GM12891 (cell line): ENCODE data around the gene PPM1F.

Experiments used
- PAX5 ChIP-seq: IDR thresholded peaks from 2 replicates; pipeline ENCODE4 v1.6.1; 2011; ENCODE audit warnings: low read length, moderate library complexity, mild to moderate bottlenecking; ENCODE audit not compliant: insufficient read depth, severe bottlenecking
- POLR2A ChIP-seq: IDR thresholded peaks from 2 replicates; pipeline ENCODE4 v1.6.1; 2011; ENCODE audit warnings: low read depth, low read length, control low read depth
- POLR2AphosphoS5 ChIP-seq: IDR thresholded peaks from 2 replicates; pipeline ENCODE4 v1.6.1; 2011; ENCODE audit warnings: low read depth, low read length, control low read depth
- SPI1 ChIP-seq: IDR thresholded peaks from 2 replicates; pipeline ENCODE4 v1.6.1; 2011; ENCODE audit warnings: low read depth, low read length, control low read depth
- TAF1 ChIP-seq: IDR thresholded peaks from 2 replicates; pipeline ENCODE4 v1.6.1; 2011; ENCODE audit warnings: low read depth, low read length, control low read depth

- TF ChIP-seq POLR2AphosphoS5 (no peak), POLR2A (no peak), TAF1 (no peak), PAX5 (no peak), SPI1 (no peak)
Observed at GRCh38 chr22:21931056-21931455, 21.6 kb downstream of the PPM1F start.
